Esophagus muscularis mucosa (tissue), 4 donors: ENCODE results near the gene FASTKD2.

Experiments
- EP300 ChIP-seq: sonication (generic); formaldehyde crosslinking; IDR thresholded peaks from one replicate; pipeline ENCODE4 v1.6.1; 2017; ENCODE audit warnings: antibody characterized with exemption
- POLR2A ChIP-seq: fragments of 450-650 bp; IDR thresholded peaks from one replicate; pipeline ENCODE4 v1.6.1; 2017; ENCODE audit warnings: antibody characterized with exemption, moderate library complexity, mild to moderate bottlenecking, low read depth
- POLR2AphosphoS5 ChIP-seq, 2 donors: sonication (generic); formaldehyde crosslinking; IDR thresholded peaks; one replicate each; pipeline ENCODE4 v1.6.1; 2017; ENCODE audit warnings: antibody characterized with exemption in 2 of 2
- TF ChIP-seq, protein P1 (sequence below), 3 experiments: fragments of 200-600 bp in 2 of 3; fragments of 450-650 bp in 1 of 3; sonication (generic) in 2 of 3; IDR thresholded peaks; one replicate each; pipeline ENCODE4 v1.5.1; 2017 to 2019; ENCODE audit warnings: antibody characterized with exemption in 3 of 3, mild to moderate bottlenecking in 2 of 3, moderate library complexity in 1 of 3

DNA sequence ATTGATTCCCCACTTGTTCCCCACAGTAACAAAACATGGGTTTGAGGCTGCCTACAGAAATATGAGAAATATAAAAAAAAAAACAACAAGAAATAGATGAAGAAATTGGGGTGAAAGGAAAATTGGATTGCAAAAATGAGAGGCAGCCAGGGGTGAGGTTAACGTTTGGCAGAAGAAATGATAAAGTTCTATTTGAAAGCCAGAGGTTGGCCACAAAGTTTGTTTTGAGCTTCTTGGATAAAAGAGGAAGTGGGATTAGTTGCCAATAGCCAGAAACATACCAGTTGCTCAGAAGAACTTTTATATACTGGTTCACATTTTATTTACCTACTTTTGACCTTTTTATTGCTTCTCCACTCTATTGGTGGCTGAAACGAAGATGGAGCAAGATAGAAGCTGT lies 67.5 kb downstream of the FASTKD2 start:
- TF ChIP-seq, protein P1, sequence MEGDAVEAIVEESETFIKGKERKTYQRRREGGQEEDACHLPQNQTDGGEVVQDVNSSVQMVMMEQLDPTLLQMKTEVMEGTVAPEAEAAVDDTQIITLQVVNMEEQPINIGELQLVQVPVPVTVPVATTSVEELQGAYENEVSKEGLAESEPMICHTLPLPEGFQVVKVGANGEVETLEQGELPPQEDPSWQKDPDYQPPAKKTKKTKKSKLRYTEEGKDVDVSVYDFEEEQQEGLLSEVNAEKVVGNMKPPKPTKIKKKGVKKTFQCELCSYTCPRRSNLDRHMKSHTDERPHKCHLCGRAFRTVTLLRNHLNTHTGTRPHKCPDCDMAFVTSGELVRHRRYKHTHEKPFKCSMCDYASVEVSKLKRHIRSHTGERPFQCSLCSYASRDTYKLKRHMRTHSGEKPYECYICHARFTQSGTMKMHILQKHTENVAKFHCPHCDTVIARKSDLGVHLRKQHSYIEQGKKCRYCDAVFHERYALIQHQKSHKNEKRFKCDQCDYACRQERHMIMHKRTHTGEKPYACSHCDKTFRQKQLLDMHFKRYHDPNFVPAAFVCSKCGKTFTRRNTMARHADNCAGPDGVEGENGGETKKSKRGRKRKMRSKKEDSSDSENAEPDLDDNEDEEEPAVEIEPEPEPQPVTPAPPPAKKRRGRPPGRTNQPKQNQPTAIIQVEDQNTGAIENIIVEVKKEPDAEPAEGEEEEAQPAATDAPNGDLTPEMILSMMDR (IDR thresholded peaks at IDR 0.05) = no peak
- TF ChIP-seq POLR2AphosphoS5 (IDR thresholded peaks at IDR 0.05) (no peak), POLR2A (no peak), EP300 (no peak)
